ENCODE data around the gene ALG10. TPM values are rescaled to one million over a fixed set of nuclear protein-coding genes. Genes with fewer than 3 reads are reported as not detected.

Gene ALG10
- total RNA-seq, 2 experiments from 2014 or later = 18.8 to 20.6 TPM

DNA sequence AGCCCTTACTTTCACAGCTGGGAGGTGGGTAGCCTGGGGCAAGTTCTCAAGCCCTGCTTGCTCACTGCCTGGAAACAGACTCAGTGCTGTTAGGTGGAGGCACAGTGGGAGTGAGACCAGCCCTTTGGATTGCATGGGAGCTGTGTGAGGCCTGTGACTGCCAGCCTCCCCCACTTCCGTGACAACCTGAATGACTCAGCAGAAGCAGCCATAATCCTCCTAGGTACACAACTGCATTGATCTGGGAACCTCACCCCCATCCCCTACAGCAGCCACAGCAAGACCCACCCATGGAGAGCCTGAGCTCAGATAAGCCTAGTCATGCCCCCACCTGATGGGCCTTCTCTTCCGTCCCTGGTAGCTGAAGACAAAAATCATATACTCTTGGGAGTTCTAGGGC lies 26.4 kb downstream of the ALG10 start:
- no peaks in the 10 kb centered on the region for H3K4me1 Mint-ChIP-seq
- H3K36me3 Mint-ChIP-seq = peaks cover 15% of the 10 kb centered on the region
- no peak overlapping the region for H3K4me3 Mint-ChIP-seq
- no peak for DNase-seq
- H3K27me3 Mint-ChIP-seq = peaks cover 10% of the 10 kb centered on the region
- H3K27ac Mint-ChIP-seq = no peak overlapping the region
- peaks cover 18% of the 10 kb centered on the region for H3K9me3 Mint-ChIP-seq

DNA sequence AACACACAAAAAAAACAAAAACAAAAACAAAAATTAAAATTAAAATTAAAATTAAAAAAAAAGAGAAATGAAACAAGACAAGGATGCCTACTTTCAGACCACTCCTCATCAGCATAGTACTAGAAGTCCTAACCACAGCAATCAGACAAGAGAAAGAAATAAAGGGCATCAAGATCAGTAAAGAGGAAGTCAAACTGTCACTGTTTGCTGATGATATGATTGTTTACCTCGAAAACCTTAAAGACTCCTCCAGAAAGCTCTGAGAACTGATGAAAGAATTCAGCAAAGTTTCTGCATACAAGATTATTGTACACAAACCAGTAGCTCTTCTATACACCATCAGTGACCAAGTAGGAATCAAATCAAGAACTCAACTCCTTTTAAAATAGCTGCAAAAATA lies 29.2 kb downstream of the ALG10 start:
- Mint-ChIP-seq H3K4me1 (peaks cover 5% of the 10 kb centered on the region), H3K36me3 (peaks cover 15% of the 10 kb centered on the region), H3K27me3 (peaks cover 10% of the 10 kb centered on the region), H3K4me3 (no peak overlapping the region), H3K27ac (no peak overlapping the region), H3K9me3 (peaks cover 18% of the 10 kb centered on the region)
- no peak for DNase-seq

- Mint-ChIP-seq H3K9me3 (peaks cover 10% of the 10 kb centered on the region), H3K27ac (no peak overlapping the region), H3K4me3 (no peak overlapping the region), H3K36me3 (no peaks in the 10 kb centered on the region), H3K4me1 (peaks cover 5% of the 10 kb centered on the region), H3K27me3 (peaks cover 5% of the 10 kb centered on the region)
- DNase-seq = no peak
Measured at GRCh38 chr12:34054938-34055337, 32.6 kb downstream of the ALG10 start.
